Prostate gland (tissue), 2 donors: ENCODE measurements around the gene GLA.

Experiments
- CTCF ChIP-seq, 4 experiments: fragments of 200-600 bp in 2 of 4; fragments of 450-650 bp in 2 of 4; sonication (generic) in 2 of 4; IDR thresholded peaks; 1 replicate in 3 of 4; 2 replicates in 1 of 4; pipeline ENCODE4 v1.5.1; 2016 to 2019; ENCODE audit warnings: antibody characterized with exemption in 4 of 4, mild to moderate bottlenecking in 2 of 4, moderate library complexity in 2 of 4
- POLR2A ChIP-seq: fragments of 450-650 bp; IDR thresholded peaks from one replicate; pipeline ENCODE4 v1.6.1; 2016; ENCODE audit warnings: antibody characterized with exemption, mild to moderate bottlenecking
- POLR2AphosphoS5 ChIP-seq: sonication (generic); formaldehyde crosslinking; IDR thresholded peaks from one replicate; pipeline ENCODE4 v1.6.1; 2017; ENCODE audit warnings: antibody characterized with exemption

GRCh38 chrX:101377547-101377946, 30.2 kb downstream of the GLA start:
- TF ChIP-seq POLR2AphosphoS5, result no peak
- TF ChIP-seq CTCF (IDR thresholded peaks at IDR 0.05), result no peak
- no peak for TF ChIP-seq POLR2A
